HepG2 (cell line): ENCODE results near the gene ACSS2. TPM values are rescaled to one million over a fixed set of nuclear protein-coding genes. Genes with fewer than 3 reads are reported as not detected.

Experiments
- CHD4 ChIP-seq: fragments of 200-600 bp; sonication (generic); IDR thresholded peaks from 2 replicates; pipeline ENCODE4 v1.7.0; 2017; ENCODE audit warnings: mild to moderate bottlenecking, low read length, borderline replicate concordance
- HNF4A ChIP-seq: sonication (generic); formaldehyde crosslinking; IDR thresholded peaks from 2 replicates; pipeline ENCODE4 v1.4.0; 2020; ENCODE audit warnings: missing genetic modification reagents
- MAF1 ChIP-seq: sonication (generic); formaldehyde crosslinking; IDR thresholded peaks from 2 replicates; pipeline ENCODE4 v1.5.0; 2020; ENCODE audit warnings: missing genetic modification reagents, borderline replicate concordance
- MEIS1 ChIP-seq: sonication (generic); formaldehyde crosslinking; IDR thresholded peaks from 2 replicates; pipeline ENCODE4 v1.9.0; 2021; ENCODE audit warnings: mild to moderate bottlenecking, missing genetic modification reagents, moderate library complexity, borderline replicate concordance
- NKX3-1 ChIP-seq: sonication (generic); formaldehyde crosslinking; IDR thresholded peaks from 2 replicates; pipeline ENCODE4 v1.5.0; 2020; ENCODE audit warnings: missing genetic modification reagents
- POLR2G ChIP-seq: fragments of 200-400 bp; formaldehyde crosslinking; IDR thresholded peaks from 2 replicates; pipeline ENCODE4 v1.6.1; 2018; ENCODE audit warnings: mild to moderate bottlenecking, low read depth, low read length, moderate library complexity
- SAP130 ChIP-seq: IDR thresholded peaks from 2 replicates; pipeline ENCODE4 v1.6.1; 2016; ENCODE audit warnings: low read depth
- SIX4 ChIP-seq: sonication (generic); formaldehyde crosslinking; IDR thresholded peaks from 2 replicates; pipeline ENCODE4 v1.4.0; 2020; ENCODE audit warnings: missing genetic modification reagents
- STAG1 ChIP-seq: sonication (generic); formaldehyde crosslinking; IDR thresholded peaks from 2 replicates; pipeline ENCODE4 v1.4.0; 2020; ENCODE audit warnings: missing genetic modification reagents
- TP53 ChIP-seq: sonication (generic); formaldehyde crosslinking; conservative IDR thresholded peaks from 2 replicates; pipeline ENCODE4 v1.4.0; 2020; ENCODE audit warnings: missing genetic modification reagents
- ZBTB20 ChIP-seq: sonication (generic); formaldehyde crosslinking; IDR thresholded peaks from 2 replicates; pipeline ENCODE4 v1.8.1; 2023; ENCODE audit warnings: missing genetic modification reagents, low read depth, mild to moderate bottlenecking, borderline replicate concordance
- ZNF354B ChIP-seq: sonication (generic); formaldehyde crosslinking; IDR thresholded peaks from 2 replicates; pipeline ENCODE4 v1.8.0; 2022; ENCODE audit warnings: mild to moderate bottlenecking, missing genetic modification reagents
- ZNF382 ChIP-seq: sonication (generic); formaldehyde crosslinking; IDR thresholded peaks from 2 replicates; pipeline ENCODE4 v1.5.0; 2020; ENCODE audit warnings: missing genetic modification reagents, mild to moderate bottlenecking, borderline replicate concordance
- ZNF431 ChIP-seq: sonication (generic); formaldehyde crosslinking; IDR thresholded peaks from 2 replicates; pipeline ENCODE4 v1.9.0; 2022; ENCODE audit warnings: missing genetic modification reagents, low read depth, mild to moderate bottlenecking, borderline replicate concordance
- ZNF44 ChIP-seq: sonication (generic); formaldehyde crosslinking; IDR thresholded peaks from 2 replicates; pipeline ENCODE4 v1.5.1; 2020; ENCODE audit warnings: mild to moderate bottlenecking, missing genetic modification reagents
- ZNF484 ChIP-seq: sonication (generic); formaldehyde crosslinking; IDR thresholded peaks from 2 replicates; pipeline ENCODE4 v1.5.1; 2020; ENCODE audit warnings: mild to moderate bottlenecking, low read depth, missing genetic modification reagents, borderline replicate concordance
- ZNF564 ChIP-seq: sonication (generic); formaldehyde crosslinking; IDR thresholded peaks from 2 replicates; pipeline ENCODE4 v1.8.1; 2023; ENCODE audit warnings: mild to moderate bottlenecking, missing genetic modification reagents
- ZNF570 ChIP-seq: sonication (generic); formaldehyde crosslinking; IDR thresholded peaks from 2 replicates; pipeline ENCODE4 v1.4.0; 2020; ENCODE audit warnings: mild to moderate bottlenecking, missing genetic modification reagents, borderline replicate concordance
- ZZZ3 ChIP-seq: sonication (generic); formaldehyde crosslinking; IDR thresholded peaks from 2 replicates; pipeline ENCODE4 v1.4.0; 2020; ENCODE audit warnings: missing genetic modification reagents, mild to moderate bottlenecking, borderline replicate concordance
- polyA plus RNA-seq, 8 experiments: library from polyadenylated mRNA; depleted of rRNA in 3 of 8; stranded (reverse) in 7 of 8; unstranded in 1 of 8; fragments of >200 nt; fragmentation: Illumina TruSeq in 4 of 8; extraction: Trizol in 4 of 8; gene quantifications; 2 replicates each; pipeline versions ENCODE4 v1.2.1 to v1.2.3, GENCODE V29; 2011 to 2016; ENCODE audit warnings: low read depth in 4 of 8, missing spikeins in 1 of 8, mixed read lengths in 1 of 8; ENCODE audit not compliant: insufficient read depth in 1 of 8
- total RNA-seq, 5 experiments: library from RNA; depleted of rRNA; stranded (reverse); fragments of >200 nt; fragmentation: Illumina TruSeq; extraction: Trizol; gene quantifications; 2 replicates each; pipeline ENCODE4 v1.2.3, GENCODE V29; 2016; ENCODE audit warnings: low read depth in 1 of 5
- TF ChIP-seq, protein P1 (sequence below): IDR thresholded peaks from 2 replicates; pipeline ENCODE4 v1.4.0; 2020; ENCODE audit warnings: mild to moderate bottlenecking, missing genetic modification reagents
- TF ChIP-seq, protein P2 (sequence below): sonication (generic); formaldehyde crosslinking; IDR thresholded peaks from 2 replicates; pipeline ENCODE4 v1.4.0; 2020; ENCODE audit warnings: missing genetic modification reagents, mild to moderate bottlenecking, borderline replicate concordance
- TF ChIP-seq, protein P3 (sequence below): sonication (generic); formaldehyde crosslinking; IDR thresholded peaks from 2 replicates; pipeline ENCODE4 v1.4.0; 2020; ENCODE audit warnings: missing genetic modification reagents; ENCODE audit errors: not compliant biosample characterization

The ACSS2 gene
- total and polyA plus RNA-seq, 2 of the 13 experiments (the other 11 are each of a cell fraction or from before 2014, with no cell fraction given) = 72.8 to 89.7 TPM

DNA sequence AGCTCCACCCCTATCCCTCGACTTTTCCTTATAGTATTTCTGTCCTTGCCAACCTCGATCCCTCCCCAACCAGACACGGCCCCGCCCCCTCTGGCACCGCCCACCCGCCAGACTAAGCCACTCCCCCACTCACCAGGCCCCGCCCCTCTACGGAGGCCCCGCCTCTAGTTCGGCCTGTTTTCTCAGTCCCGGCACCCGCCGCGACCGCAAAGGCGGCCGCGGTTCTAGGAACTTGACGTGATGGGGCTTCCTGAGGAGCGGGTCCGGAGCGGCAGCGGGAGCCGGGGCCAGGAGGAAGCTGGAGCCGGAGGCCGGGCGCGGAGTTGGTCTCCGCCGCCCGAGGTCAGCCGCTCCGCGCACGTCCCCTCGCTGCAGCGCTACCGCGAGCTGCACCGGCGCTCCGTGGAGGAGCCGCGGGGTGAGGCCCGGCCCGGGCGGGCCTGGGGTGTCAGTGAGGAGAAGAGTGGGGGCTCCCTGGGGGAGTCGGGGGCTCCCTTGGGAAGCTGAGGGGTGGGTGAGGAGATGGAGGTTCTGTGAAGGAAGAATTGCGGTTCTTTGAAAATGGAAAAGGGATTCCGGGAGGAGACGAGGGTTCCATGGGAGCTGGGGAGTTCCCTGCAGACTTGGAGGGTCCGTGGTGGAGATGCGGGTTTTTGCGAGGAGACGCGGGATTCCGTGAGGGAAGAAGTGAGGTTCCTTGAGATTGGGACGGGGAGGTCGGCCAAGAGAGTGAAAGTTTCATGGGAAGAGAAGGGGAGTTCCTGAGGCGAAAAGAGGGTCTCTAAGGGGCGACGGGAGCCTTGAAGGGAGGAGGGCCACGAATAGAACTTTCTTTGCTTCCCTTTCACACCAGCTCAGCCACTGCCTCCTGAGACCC lies at the start of gene ACSS2 (continued):
- TF ChIP-seq STAG1 (CRISPR knock-in tag) (no peak), ZNF564 (CRISPR knock-in tag) (no peak), SIX4 (CRISPR knock-in tag) (no peak), ZNF431 (CRISPR knock-in tag) (no peak), ZNF570 (0 out of 2 replicates have a peak, but pooled peaks have one; percentile 36), ZNF382 (no peak), NKX3-1 (peak; percentile 61; the same call in 1 of the 2 replicates), MEIS1 (CRISPR knock-in tag) (no peak; the same call in 1 of the 2 replicates), TP53 (CRISPR knock-in tag) (peak; percentile 80; the same call in 1 of the 2 replicates), HNF4A (CRISPR knock-in tag) (no peak), MAF1 (CRISPR knock-in tag) (peak; percentile 67; the same call in 1 of the 2 replicates), ZZZ3 (no peak), ZBTB20 (CRISPR knock-in tag) (no peak), CHD4 (no peak), ZNF354B (CRISPR knock-in tag) (no peak), POLR2G (peak; percentile 87), ZNF44 (CRISPR knock-in tag) (no peak), ZNF484 (no peak), SAP130 (CRISPR knock-in tag) (peak; percentile 85)
- TF ChIP-seq, protein P1, sequence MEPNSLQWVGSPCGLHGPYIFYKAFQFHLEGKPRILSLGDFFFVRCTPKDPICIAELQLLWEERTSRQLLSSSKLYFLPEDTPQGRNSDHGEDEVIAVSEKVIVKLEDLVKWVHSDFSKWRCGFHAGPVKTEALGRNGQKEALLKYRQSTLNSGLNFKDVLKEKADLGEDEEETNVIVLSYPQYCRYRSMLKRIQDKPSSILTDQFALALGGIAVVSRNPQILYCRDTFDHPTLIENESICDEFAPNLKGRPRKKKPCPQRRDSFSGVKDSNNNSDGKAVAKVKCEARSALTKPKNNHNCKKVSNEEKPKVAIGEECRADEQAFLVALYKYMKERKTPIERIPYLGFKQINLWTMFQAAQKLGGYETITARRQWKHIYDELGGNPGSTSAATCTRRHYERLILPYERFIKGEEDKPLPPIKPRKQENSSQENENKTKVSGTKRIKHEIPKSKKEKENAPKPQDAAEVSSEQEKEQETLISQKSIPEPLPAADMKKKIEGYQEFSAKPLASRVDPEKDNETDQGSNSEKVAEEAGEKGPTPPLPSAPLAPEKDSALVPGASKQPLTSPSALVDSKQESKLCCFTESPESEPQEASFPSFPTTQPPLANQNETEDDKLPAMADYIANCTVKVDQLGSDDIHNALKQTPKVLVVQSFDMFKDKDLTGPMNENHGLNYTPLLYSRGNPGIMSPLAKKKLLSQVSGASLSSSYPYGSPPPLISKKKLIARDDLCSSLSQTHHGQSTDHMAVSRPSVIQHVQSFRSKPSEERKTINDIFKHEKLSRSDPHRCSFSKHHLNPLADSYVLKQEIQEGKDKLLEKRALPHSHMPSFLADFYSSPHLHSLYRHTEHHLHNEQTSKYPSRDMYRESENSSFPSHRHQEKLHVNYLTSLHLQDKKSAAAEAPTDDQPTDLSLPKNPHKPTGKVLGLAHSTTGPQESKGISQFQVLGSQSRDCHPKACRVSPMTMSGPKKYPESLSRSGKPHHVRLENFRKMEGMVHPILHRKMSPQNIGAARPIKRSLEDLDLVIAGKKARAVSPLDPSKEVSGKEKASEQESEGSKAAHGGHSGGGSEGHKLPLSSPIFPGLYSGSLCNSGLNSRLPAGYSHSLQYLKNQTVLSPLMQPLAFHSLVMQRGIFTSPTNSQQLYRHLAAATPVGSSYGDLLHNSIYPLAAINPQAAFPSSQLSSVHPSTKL = no peak
- TF ChIP-seq, protein P2, sequence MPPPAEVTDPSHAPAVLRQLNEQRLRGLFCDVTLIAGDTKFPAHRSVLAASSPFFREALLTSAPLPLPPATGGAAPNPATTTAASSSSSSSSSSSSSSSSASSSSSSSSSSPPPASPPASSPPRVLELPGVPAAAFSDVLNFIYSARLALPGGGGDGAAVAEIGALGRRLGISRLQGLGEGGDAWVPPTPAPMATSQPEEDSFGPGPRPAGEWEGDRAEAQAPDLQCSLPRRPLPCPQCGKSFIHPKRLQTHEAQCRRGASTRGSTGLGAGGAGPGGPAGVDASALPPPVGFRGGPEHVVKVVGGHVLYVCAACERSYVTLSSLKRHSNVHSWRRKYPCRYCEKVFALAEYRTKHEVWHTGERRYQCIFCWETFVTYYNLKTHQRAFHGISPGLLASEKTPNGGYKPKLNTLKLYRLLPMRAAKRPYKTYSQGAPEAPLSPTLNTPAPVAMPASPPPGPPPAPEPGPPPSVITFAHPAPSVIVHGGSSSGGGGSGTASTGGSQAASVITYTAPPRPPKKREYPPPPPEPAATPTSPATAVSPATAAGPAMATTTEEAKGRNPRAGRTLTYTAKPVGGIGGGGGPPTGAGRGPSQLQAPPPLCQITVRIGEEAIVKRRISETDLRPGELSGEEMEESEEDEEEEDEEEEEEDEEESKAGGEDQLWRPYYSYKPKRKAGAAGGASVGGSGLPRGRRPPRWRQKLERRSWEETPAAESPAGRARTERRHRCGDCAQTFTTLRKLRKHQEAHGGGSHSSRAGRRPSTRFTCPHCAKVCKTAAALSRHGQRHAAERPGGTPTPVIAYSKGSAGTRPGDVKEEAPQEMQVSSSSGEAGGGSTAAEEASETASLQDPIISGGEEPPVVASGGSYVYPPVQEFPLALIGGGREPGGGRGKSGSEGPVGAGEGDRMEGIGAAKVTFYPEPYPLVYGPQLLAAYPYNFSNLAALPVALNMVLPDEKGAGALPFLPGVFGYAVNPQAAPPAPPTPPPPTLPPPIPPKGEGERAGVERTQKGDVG (CRISPR knock-in tag) = no peak
- TF ChIP-seq, protein P3, sequence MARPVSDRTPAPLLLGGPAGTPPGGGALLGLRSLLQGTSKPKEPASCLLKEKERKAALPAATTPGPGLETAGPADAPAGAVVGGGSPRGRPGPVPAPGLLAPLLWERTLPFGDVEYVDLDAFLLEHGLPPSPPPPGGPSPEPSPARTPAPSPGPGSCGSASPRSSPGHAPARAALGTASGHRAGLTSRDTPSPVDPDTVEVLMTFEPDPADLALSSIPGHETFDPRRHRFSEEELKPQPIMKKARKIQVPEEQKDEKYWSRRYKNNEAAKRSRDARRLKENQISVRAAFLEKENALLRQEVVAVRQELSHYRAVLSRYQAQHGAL (CRISPR knock-in tag) = no peak
